ENCODE measurements around the gene GSTO2. TPM values are rescaled to one million over a fixed set of nuclear protein-coding genes. Genes with fewer than 3 reads are reported as not detected.

Gene GSTO2
- total and polyA plus RNA-seq, 2 of the 13 experiments (the other 11 are each of a cell fraction or from before 2014, with no cell fraction given) = 2.1 to 7.9 TPM

- peak; percentile 98 for TF ChIP-seq NFYB (CRISPR knock-in tag; IDR thresholded peaks at IDR 0.05)
- no peak for TF ChIP-seq SOX13 (IDR thresholded peaks at IDR 0.05)
- TF ChIP-seq SOX13 (CRISPR knock-in tag; conservative IDR thresholded peaks at IDR 0.05 in 1 of 2, IDR thresholded peaks at IDR 0.05 in 1 of 2) = 0 out of 4 replicates have a peak, but pooled peaks of 1 of the 2 experiments have one; percentile 16
- peak; percentile 30; the same call in 1 of the 2 replicates for TF ChIP-seq RAD21 (CRISPR knock-in tag; IDR thresholded peaks at IDR 0.05)
- TF ChIP-seq ZSCAN29 (CRISPR knock-in tag; conservative IDR thresholded peaks at IDR 0.05) = peak; percentile 89; the same call in 1 of the 2 replicates
- TF ChIP-seq POLR2AphosphoS5 (IDR thresholded peaks at IDR 0.05; ENCODE audit: low read depth, low read length) = peak; percentile 34; the same call in 1 of the 2 replicates
- TF ChIP-seq ZNF264 (CRISPR knock-in tag; IDR thresholded peaks at IDR 0.05) = no peak
- TF ChIP-seq ZNF317 (CRISPR knock-in tag; IDR thresholded peaks at IDR 0.05) = peak; percentile 40; the same call in 1 of the 2 replicates
- TF ChIP-seq NFIB (CRISPR knock-in tag; IDR thresholded peaks at IDR 0.05; ENCODE audit: borderline replicate concordance) = no peak
- TF ChIP-seq MYNN (CRISPR knock-in tag; IDR thresholded peaks at IDR 0.05; ENCODE audit: low read depth) = no peak
- no peak for TF ChIP-seq ZNF3 (CRISPR knock-in tag; IDR thresholded peaks at IDR 0.05)
- peak; percentile 34; the same call in 1 of the 2 replicates for TF ChIP-seq ZBTB43 (CRISPR knock-in tag; conservative IDR thresholded peaks at IDR 0.05)
- TF ChIP-seq ZNF142 (CRISPR knock-in tag; IDR thresholded peaks at IDR 0.05) = peak; percentile 66; the same call in 1 of the 2 replicates
- peak; percentile 77 for TF ChIP-seq CBX1 (IDR thresholded peaks at IDR 0.05; ENCODE audit: low read depth)
- peak; percentile 97 for TF ChIP-seq KMT2A (CRISPR knock-in tag; IDR thresholded peaks at IDR 0.05)
- TF ChIP-seq SNAI1 (CRISPR knock-in tag; IDR thresholded peaks at IDR 0.05; ENCODE audit: borderline replicate concordance) = no peak
- TF ChIP-seq PPARG (CRISPR knock-in tag; conservative IDR thresholded peaks at IDR 0.05) = peak; percentile 47; the same call in 1 of the 2 replicates
- no peak for TF ChIP-seq HHEX (CRISPR knock-in tag; IDR thresholded peaks at IDR 0.05)
- TF ChIP-seq PAF1 (CRISPR knock-in tag; IDR thresholded peaks at IDR 0.05) = no peak
- TF ChIP-seq ZNF784 (CRISPR knock-in tag; IDR thresholded peaks at IDR 0.05; ENCODE audit: borderline replicate concordance) = 0 out of 2 replicates have a peak, but pooled peaks have one; percentile 66
- TF ChIP-seq ETV6 (CRISPR knock-in tag; conservative IDR thresholded peaks at IDR 0.05) = peak; percentile 77; the same call in 1 of the 2 replicates
Measured at GRCh38 chr10:104231784-104232612, 37.0 kb upstream of the GSTO2 start, which contains the start of gene CFAP43 (continued).

All from HepG2 (cell line).